ENCODE measurements around the gene BANF1.

The BANF1 gene

GRCh38 chr11:66042227-66042995 lies 40.1 kb downstream of the BANF1 start:
- DNase-seq: no peak

DNA sequence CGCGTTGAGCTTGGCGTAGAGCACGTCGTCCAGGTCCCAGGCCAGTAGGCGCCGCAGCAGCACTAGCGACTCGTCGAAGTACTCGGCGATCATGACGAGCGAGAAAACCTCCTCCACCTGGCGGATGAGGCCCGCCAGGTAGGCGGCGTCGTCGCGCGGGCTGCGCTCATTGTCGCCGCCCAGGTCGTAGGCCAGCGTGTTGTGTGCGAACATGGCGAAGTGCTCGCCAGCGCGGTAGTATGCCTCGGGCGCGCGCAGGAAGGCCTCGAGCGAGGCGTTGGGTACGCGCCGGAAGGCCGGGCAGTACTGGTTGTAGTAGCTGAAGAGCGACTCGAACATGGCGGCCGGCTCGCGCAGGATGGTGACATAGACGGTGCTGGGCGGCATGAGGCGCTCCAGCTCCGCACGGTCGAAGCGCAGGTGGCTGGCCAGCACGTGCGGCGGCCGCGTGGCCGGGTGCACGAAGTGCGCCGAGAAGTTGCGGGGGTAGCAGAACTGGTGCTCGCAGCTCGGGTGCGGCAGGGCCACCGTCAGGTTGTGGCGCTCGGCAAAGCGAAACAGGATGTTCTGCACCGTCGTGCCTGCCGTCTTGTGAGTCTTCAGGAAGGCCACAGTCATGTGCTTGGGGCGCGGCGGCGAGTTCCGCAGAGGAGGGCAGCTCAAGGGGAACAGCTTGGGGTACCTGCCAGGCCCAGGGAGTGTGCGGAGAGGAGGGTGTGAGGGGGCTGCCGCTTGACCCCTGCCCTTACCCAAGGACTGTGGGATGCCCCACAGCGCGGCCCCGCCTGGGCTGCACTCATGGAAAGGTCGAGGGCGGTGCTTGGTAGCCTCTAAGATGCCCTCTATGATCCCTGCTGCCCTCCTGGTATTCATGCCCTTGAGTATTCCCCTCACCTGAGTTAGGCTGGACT lies 40.9 kb downstream of the BANF1 start:
- no peak for DNase-seq

DNA sequence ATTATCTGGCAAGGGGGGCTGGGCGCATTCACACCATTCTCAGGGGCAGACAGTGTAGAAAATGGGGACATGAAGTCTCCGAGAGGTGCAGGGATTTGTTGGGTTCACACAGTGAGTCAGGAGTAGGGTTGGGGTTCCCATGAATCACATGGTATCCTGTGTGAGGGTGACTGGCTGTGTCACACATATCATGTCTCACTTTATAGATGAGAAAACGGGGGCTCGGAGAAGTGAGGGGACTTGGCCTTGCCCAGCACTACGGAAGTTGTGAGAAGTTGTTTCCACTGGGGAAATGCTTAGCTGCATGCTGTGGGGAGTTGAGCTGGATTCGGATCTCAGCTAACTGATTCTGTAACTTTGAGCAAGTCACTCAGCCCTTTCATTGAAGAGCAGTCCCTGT lies 42.5 kb downstream of the BANF1 start:
- no peak for DNase-seq

GRCh38 chr11:66045177-66045639 lies 42.9 kb downstream of the BANF1 start:
- DNase-seq: peak; percentile 58

DNA sequence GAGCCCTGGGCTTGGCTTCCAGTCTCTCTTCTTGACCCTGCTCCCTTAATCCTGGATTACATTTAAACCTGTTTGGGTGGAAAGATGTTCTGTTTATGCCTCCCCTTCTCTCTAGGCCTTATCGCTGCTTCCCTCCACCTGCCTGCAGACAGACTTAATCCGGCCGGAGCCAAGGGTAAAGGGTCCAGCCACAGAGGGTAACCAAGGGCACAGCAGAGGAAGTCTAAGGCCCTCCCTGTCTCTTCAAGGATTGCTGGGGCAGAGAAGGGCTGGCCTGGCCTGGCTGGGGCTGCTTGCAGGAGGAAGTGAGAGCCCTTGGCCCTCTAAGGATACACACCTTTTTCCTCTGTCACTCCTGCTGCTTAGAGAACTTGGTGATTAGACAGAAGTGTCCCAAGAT lies 44.6 kb downstream of the BANF1 start:
- no peak for DNase-seq

DNA sequence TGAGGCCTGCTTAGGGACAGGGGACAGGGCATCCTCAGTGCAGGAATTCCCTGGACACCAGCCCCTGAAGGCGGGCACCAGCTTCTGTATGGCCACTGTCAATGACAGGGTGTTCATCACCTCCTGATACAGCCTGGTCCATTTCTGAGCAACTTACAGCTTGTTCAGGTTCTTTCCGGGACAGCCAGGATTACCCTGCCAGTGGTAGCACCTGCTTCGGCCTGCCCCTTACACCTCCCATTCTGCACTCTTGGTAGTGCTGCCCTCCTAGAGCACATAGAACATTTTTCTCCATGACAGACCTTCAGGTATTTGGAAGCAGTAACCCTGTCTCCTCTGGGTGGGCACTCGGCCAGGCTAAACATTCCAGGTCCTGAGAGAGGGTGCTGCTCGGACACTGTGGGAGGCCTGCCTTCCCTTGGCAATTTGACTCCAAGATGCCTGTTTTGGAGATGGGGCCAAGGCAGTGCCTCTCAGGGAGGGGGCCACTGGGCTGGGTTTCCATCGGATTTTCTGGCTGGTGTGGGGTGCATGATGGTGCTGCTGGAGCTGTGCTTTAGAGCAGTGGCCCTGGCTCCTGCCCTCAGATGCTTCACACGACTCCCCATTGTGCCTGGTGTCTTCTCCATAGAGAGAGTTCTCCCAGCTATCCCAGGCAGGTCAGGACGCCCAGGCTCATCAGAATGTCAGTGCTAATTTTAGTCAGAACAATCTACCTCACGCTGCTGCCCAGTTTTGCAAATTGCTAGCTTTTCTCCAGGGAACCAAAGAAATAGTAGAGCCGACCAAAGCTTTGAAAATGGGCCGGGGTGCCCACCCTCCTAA lies 45.5 kb downstream of the BANF1 start:
- DNase-seq: no peak

DNA sequence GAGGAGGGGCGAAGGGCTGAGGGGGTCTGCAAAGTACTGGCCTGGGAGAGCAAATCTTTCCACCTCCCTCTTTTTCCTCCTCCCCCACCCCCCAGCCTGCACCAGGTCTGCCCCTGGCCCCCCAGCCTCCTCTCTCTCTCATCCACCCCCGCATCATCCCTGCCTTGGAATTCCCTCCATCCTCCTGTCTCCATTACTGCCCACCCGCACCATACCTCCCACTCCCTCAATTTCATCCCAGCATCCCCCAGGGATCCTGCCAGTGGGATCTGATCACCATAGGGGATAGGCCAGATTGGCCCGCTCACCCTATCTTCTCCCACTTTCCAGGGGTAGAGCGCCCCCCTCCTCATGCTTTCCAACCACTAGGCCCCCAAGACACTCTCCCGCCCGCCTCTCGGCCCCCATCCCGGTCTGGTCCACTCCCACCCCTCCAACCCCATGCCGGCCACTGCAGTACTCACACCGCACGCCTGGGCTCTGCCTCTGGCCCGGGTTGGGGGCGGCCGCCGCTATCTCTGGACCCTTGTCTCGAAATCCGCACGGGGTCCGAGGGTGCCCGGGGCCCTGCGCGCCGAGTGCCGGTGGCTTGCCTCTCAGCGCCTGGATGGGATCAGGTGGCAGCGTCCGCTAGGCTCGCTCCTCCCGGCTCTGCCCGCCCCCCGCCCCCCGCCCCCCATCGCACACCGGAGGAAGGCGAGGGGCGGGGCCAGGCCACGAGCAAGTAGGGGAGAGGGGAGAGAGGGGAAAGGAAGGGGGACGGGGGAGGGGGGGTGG lies 46.4 kb downstream of the BANF1 start, which contains the start of gene GAL3ST3:
GAL3ST3 (minus strand) TSS at position 615 of the 777 bp plus-strand sequence. CDS start 3,746 bp downstream, outside the sequence.
- no peak for DNase-seq

GRCh38 chr11:66050581-66051231 lies 48.4 kb downstream of the BANF1 start:
- no peak for DNase-seq

- no peak for DNase-seq
These were observed 49.1 kb downstream of the BANF1 start for GRCh38 chr11:66051371-66051765.

DNA sequence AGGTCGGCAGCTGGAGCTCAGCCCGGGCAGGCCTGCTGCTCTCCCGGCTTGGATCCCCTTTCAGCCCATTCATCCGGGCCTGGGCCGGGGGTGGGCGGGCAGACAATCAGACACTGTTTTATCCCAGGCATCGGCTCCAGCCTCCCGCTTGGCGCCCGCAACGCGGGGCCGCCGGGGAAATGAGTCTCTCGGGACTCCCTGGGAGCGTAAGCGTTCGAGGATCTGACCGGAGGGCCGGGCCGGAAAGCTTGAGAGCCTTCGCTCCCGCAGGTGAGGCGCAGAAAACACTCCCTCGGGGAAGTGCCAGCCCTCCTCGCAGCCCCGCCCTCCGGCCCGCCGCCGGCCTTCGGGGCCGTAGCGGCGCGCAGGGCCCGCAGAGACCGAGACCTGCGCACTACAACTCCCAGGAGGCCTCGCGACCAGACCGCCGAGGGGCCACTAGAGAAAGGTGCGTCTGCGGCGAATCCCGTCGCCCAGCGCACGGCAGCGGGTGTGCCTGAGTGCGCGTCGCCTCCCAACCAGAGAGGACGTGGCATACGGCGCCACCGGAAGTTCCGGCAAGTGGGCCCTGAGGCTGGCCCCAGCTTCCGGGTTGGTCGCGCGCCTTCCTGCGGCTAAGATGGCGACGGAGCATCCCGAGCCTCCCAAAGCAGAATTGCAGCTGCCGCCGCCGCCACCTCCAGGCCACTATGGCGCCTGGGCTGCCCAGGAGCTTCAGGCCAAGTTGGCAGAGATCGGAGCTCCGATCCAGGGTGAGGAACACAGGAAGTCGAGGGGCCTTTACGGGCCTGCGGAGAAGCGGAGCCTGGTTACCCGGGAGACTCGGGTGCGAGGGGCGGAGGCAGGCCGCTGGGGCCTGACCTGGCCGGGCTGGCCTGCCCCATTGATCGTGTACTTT lies 49.7 kb downstream of the BANF1 start, which contains the start of gene SF3B2:
SF3B2 (plus strand) TSS at position 599 of the 898 bp plus-strand sequence; CDS start at position 620, 21 bp downstream.
- DNase-seq: peak; percentile 89

GRCh38 chr11:66052664-66052982 lies 50.3 kb downstream of the BANF1 start:
- DNase-seq: no peak
